ENCODE results near the gene TGIF1. TPM values are rescaled to one million over a fixed set of nuclear protein-coding genes. Genes with fewer than 3 reads are reported as not detected.
A peak's percentile ranks its signal among the peaks of the same experiment; 100 is the strongest.

The TGIF1 gene
- total and polyA plus RNA-seq, 2 donors = 25.4 to 96.1 TPM

DNA sequence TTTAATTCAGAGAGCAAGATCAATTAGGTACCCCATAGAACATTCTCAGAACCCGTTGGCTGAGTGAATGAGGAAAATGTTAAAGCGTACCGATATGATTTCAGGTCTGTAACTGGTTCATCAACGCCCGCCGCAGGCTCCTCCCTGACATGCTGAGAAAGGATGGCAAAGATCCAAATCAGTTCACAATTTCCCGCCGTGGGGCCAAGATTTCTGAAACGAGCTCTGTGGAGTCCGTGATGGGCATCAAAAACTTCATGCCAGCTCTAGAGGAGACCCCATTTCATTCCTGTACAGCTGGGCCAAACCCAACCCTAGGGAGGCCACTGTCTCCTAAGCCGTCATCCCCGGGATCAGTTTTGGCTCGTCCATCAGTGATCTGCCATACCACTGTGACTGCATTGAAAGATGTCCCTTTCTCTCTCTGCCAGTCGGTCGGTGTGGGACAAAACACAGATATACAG is 7.3 kb downstream of the TGIF1 start:
- peaks cover 10 to 18% of the 10 kb centered on the region in 2 donors for H3K36me3 ChIP-seq (ENCODE audit: control insufficient read depth in 2 of 2, insufficient read depth in 2 of 2, low read length in 1 of 2)
- no peak for DNase-seq (ENCODE audit: low read depth in 6 of 9, low spot score in 9 of 9)
- no peaks in the 10 kb centered on the region for H3K9me3 ChIP-seq (ENCODE audit: control insufficient read depth in 2 of 2, insufficient read depth in 1 of 2, low read length in 1 of 2)
- no peak overlapping the region for H3K4me3 ChIP-seq (ENCODE audit: low read length in 2 of 2)
- no peak overlapping the region for H3K27ac ChIP-seq (ENCODE audit: low read depth in 1 of 2, low read length in 1 of 2)
- H3K4me1 ChIP-seq (ENCODE audit: control insufficient read depth in 2 of 2, insufficient read depth in 2 of 2, low read length in 2 of 2) = peaks cover 11 to 22% of the 10 kb centered on the region in 2 donors
- WGBS = 93% methylated on average over 15 of the region's 15 CpGs
- peaks cover 0 to 2% of the 10 kb centered on the region in 2 donors for H3K27me3 ChIP-seq (ENCODE audit: control insufficient read depth in 2 of 2, insufficient read depth in 1 of 2, low read length in 1 of 2)

DNA sequence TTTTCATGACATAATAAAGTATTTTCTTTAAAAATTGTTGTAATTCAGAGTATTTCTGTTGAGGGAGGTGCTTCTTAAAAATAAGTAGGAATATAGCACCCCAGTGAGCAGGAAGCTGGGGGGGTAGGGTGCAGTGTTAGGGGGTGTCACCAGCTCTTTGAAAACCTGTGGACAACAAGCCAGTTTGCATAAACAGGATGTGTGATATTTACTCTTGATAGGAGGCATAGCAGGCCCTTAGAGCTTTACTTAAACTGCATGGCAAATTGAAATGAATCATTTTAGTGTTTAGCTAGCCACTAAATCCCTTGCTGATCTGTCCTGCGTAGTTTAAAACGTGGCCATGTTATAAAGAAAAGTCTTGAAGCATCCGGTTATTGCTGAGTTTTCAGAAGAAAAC is 8.4 kb downstream of the TGIF1 start:
- Histone ChIP-seq H3K4me3 (ENCODE audit: low read length in 2 of 2) (no peak overlapping the region), H3K36me3 (ENCODE audit: control insufficient read depth in 2 of 2, insufficient read depth in 2 of 2, low read length in 1 of 2) (peaks cover 10 to 18% of the 10 kb centered on the region in 2 donors), H3K9me3 (ENCODE audit: control insufficient read depth in 2 of 2, insufficient read depth in 1 of 2, low read length in 1 of 2) (no peaks in the 10 kb centered on the region), H3K27ac (ENCODE audit: low read depth in 1 of 2, low read length in 1 of 2) (no peak overlapping the region), H3K27me3 (ENCODE audit: control insufficient read depth in 2 of 2, insufficient read depth in 1 of 2, low read length in 1 of 2) (no peaks in the 10 kb centered on the region), H3K4me1 (ENCODE audit: control insufficient read depth in 2 of 2, insufficient read depth in 2 of 2, low read length in 2 of 2) (peaks cover 2 to 11% of the 10 kb centered on the region in 2 donors)
- DNase-seq (ENCODE audit: low read depth in 6 of 9, low spot score in 9 of 9) = no peak
- WGBS = 96% methylated on average over 3 of the region's 3 CpGs

DNA sequence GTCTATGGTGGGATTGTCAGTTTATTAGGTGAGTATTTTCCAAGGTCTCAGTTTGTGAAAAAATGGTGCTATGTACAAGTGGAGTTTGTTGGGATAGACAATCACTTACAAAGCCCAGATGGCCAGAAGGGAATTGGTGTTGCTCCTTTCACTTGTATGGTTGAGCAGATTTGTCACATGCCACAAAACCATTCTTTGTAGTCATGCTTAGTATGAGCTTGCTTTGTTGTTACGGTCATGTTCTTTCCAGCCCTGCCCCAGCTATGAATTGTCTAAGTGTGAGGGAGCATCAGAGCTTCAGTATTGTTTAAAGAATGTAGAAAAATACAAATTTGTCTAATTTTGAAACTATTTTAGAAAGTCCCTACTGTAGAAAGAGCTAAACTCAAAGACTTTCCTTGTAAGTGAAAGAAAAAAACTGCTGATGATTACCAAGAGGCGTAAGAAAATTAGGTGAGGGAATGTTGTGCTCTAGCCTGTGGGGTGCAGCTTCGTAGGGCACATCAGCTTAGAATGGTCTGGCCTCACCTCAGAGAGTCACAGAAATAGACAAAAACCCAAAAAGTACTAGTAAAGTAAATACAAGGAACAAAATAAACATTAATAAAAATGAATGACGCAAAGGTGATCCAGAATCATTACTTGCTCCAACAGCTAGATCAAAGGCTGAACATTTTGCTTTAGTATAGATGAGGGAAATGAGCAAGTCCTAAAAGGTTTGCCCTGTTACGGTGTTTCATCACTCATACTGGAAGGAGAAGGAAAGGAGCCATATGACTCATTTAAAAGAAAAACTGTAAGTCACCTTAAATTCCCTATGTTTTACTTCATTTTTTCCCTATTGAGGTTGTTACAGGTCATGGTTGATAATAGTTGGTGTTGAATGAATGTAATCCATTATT is 9.2 kb downstream of the TGIF1 start:
- 95% methylated on average over 5 of the region's 5 CpGs for WGBS
- H3K4me3 ChIP-seq (ENCODE audit: low read length in 2 of 2) = no peak overlapping the region
- H3K27ac ChIP-seq (ENCODE audit: low read depth in 1 of 2, low read length in 1 of 2) = peak overlapping the region in 1 of 2 donors; percentile 15
- H3K9me3 ChIP-seq (ENCODE audit: control insufficient read depth in 2 of 2, insufficient read depth in 1 of 2, low read length in 1 of 2) = no peaks in the 10 kb centered on the region
- DNase-seq (ENCODE audit: low read depth in 6 of 9, low spot score in 9 of 9) = no peak
- no peaks in the 10 kb centered on the region for H3K27me3 ChIP-seq (ENCODE audit: control insufficient read depth in 2 of 2, insufficient read depth in 1 of 2, low read length in 1 of 2)
- peaks cover 10 to 18% of the 10 kb centered on the region in 2 donors for H3K36me3 ChIP-seq (ENCODE audit: control insufficient read depth in 2 of 2, insufficient read depth in 2 of 2, low read length in 1 of 2)
- peaks cover 0 to 7% of the 10 kb centered on the region in 2 donors for H3K4me1 ChIP-seq (ENCODE audit: control insufficient read depth in 2 of 2, insufficient read depth in 2 of 2, low read length in 2 of 2)

DNA sequence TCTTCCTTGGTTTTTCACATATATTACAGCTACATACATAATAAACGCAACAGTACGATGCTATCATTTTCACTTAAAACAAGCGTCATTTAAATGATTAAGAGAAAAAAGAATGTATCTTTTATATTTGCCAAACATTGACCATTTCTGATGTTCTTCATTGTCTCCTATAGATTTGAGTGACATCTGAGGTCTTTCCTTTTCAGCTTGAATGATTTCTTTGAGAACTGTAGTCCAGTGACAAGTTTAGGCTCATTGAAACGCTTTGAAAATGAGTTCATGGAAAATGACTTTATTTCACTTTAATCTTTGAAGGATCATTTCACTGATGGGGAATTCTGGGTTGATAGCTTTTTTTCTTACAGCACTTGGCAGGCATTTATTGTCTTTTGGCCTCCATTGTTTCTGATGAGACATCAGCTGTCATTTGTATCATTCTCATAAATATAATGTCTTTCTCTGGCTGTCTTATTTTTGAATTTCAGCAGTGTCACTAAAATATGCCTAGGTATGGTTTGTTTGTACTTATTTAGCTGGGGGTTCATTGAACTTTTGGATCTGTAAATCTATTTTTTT is 10.9 kb downstream of the TGIF1 start:
- Histone ChIP-seq H3K9me3 (ENCODE audit: control insufficient read depth in 2 of 2, insufficient read depth in 1 of 2, low read length in 1 of 2) (no peaks in the 10 kb centered on the region), H3K4me1 (ENCODE audit: control insufficient read depth in 2 of 2, insufficient read depth in 2 of 2, low read length in 2 of 2) (peaks cover 0 to 9% of the 10 kb centered on the region in 2 donors), H3K27me3 (ENCODE audit: control insufficient read depth in 2 of 2, insufficient read depth in 1 of 2, low read length in 1 of 2) (no peaks in the 10 kb centered on the region), H3K4me3 (ENCODE audit: low read length in 2 of 2) (no peak overlapping the region), H3K27ac (ENCODE audit: low read depth in 1 of 2, low read length in 1 of 2) (no peak overlapping the region), H3K36me3 (ENCODE audit: control insufficient read depth in 2 of 2, insufficient read depth in 2 of 2, low read length in 1 of 2) (peaks cover 10 to 17% of the 10 kb centered on the region in 2 donors)
- WGBS = 96% methylated on average over 4 of the region's 4 CpGs
- no peak for DNase-seq (ENCODE audit: low read depth in 6 of 9, low spot score in 9 of 9)

DNA sequence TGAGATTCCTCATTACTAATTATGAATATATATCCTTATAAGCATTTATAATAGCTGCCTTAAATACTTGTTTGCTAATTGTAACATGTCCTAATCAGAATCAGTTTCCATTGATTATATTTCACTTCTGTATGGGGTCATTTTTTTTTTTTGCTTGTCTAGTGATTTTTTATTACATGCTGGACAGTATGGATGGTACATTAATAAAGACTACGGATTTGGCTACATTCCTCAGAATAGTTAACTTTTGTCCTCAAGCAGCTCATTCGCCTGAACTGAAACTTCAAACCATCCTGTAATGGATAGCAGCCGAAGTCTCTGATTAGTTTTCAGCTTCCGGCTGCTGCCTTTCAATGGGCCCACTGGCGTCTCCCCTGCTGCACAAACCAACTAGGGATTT is 11.7 kb downstream of the TGIF1 start:
- Histone ChIP-seq H3K36me3 (ENCODE audit: control insufficient read depth in 2 of 2, insufficient read depth in 2 of 2, low read length in 1 of 2) (peaks cover 7 to 9% of the 10 kb centered on the region in 2 donors), H3K27ac (ENCODE audit: low read depth in 1 of 2, low read length in 1 of 2) (no peak overlapping the region), H3K4me3 (ENCODE audit: low read length in 2 of 2) (no peak overlapping the region), H3K27me3 (ENCODE audit: control insufficient read depth in 2 of 2, insufficient read depth in 1 of 2, low read length in 1 of 2) (no peaks in the 10 kb centered on the region), H3K9me3 (ENCODE audit: control insufficient read depth in 2 of 2, insufficient read depth in 1 of 2, low read length in 1 of 2) (no peaks in the 10 kb centered on the region), H3K4me1 (ENCODE audit: control insufficient read depth in 2 of 2, insufficient read depth in 2 of 2, low read length in 2 of 2) (peaks cover under 1 to 8% of the 10 kb centered on the region in 2 donors)
- over 99% methylated on average over 5 of the region's 5 CpGs for WGBS
- DNase-seq (ENCODE audit: low read depth in 6 of 9, low spot score in 9 of 9) = no peak

DNA sequence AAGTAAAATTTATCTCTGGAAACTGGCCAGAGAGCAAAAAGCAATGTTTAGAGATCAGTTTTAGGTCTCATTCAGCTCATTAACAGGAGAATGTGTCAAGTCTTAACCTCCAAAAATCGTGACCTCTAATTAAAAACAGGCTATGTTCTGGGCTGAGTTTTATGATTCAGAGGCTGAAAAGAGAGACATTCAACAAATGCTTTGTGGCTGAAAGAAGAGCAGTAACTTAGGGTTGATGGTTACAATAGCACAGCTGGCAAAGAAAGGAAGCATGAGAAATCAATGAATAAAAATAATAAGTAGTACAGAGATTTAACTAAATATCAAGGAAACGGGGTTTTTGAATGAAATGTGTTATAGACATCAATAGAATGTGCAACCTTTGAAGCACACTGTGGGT is 13.1 kb downstream of the TGIF1 start:
- Histone ChIP-seq H3K36me3 (ENCODE audit: control insufficient read depth in 2 of 2, insufficient read depth in 2 of 2, low read length in 1 of 2) (peaks cover 0 to 2% of the 10 kb centered on the region in 2 donors), H3K4me3 (ENCODE audit: low read length in 2 of 2) (no peak overlapping the region), H3K4me1 (ENCODE audit: control insufficient read depth in 2 of 2, insufficient read depth in 2 of 2, low read length in 2 of 2) (peaks cover 5 to 14% of the 10 kb centered on the region in 2 donors), H3K27ac (ENCODE audit: low read depth in 1 of 2, low read length in 1 of 2) (no peak overlapping the region), H3K27me3 (ENCODE audit: control insufficient read depth in 2 of 2, insufficient read depth in 1 of 2, low read length in 1 of 2) (no peaks in the 10 kb centered on the region), H3K9me3 (ENCODE audit: control insufficient read depth in 2 of 2, insufficient read depth in 1 of 2, low read length in 1 of 2) (no peaks in the 10 kb centered on the region)
- WGBS = 96% methylated on average over 2 of the region's 2 CpGs
- DNase-seq (ENCODE audit: low read depth in 6 of 9, low spot score in 9 of 9) = no peak

DNA sequence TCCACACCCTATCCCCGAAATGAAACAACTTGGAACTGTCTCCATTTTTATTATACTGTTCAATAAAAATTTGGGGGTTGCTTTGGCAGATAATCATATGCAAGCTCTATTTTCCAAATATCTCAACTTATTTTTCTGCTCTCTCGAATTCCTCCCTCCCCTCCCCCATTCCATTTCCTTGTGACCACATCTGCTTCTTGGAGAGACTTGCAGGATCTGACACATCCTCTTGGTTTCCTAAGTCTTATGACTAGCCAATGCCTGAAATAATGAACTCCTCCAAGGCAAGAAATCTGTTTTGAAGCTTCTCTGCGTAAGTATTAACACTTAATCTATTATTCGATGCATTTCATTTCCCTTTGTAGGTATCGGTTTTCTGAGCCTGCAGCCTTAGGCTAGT is 16.1 kb downstream of the TGIF1 start:
- Histone ChIP-seq H3K27me3 (ENCODE audit: control insufficient read depth in 2 of 2, insufficient read depth in 1 of 2, low read length in 1 of 2) (no peaks in the 10 kb centered on the region), H3K36me3 (ENCODE audit: control insufficient read depth in 2 of 2, insufficient read depth in 2 of 2, low read length in 1 of 2) (no peaks in the 10 kb centered on the region), H3K9me3 (ENCODE audit: control insufficient read depth in 2 of 2, insufficient read depth in 1 of 2, low read length in 1 of 2) (no peaks in the 10 kb centered on the region), H3K4me1 (ENCODE audit: control insufficient read depth in 2 of 2, insufficient read depth in 2 of 2, low read length in 2 of 2) (peaks cover 5 to 11% of the 10 kb centered on the region in 2 donors), H3K4me3 (ENCODE audit: low read length in 2 of 2) (no peak overlapping the region), H3K27ac (ENCODE audit: low read depth in 1 of 2, low read length in 1 of 2) (no peak overlapping the region)
- WGBS = 77% methylated on average over 5 of the region's 5 CpGs
- no peak for DNase-seq (ENCODE audit: low read depth in 6 of 9, low spot score in 9 of 9)

DNA sequence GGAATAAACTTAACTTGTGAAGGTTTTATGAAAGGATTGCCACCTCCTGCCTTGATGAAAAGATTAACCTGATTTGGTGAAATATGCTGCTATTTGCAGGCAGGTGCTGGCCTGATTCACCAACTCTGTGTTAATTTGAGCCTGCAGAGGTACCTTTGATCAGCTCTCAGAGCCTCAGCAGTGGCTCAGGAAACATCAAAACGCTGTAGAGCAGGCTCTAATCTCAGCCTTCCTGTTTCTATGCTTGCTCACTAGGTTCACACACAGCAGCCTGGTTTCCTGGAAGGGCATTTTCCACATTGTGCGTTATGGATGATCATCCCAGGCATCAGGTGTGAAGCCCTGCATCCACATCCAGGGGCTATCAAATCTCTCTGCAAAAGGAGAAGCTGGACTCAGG is 16.9 kb downstream of the TGIF1 start:
- Histone ChIP-seq H3K27ac (ENCODE audit: low read depth in 1 of 2, low read length in 1 of 2) (no peak overlapping the region), H3K4me3 (ENCODE audit: low read length in 2 of 2) (no peak overlapping the region), H3K4me1 (ENCODE audit: control insufficient read depth in 2 of 2, insufficient read depth in 2 of 2, low read length in 2 of 2) (peaks cover 5 to 11% of the 10 kb centered on the region in 2 donors), H3K27me3 (ENCODE audit: control insufficient read depth in 2 of 2, insufficient read depth in 1 of 2, low read length in 1 of 2) (no peaks in the 10 kb centered on the region), H3K9me3 (ENCODE audit: control insufficient read depth in 2 of 2, insufficient read depth in 1 of 2, low read length in 1 of 2) (no peaks in the 10 kb centered on the region), H3K36me3 (ENCODE audit: control insufficient read depth in 2 of 2, insufficient read depth in 2 of 2, low read length in 1 of 2) (no peaks in the 10 kb centered on the region)
- 5% methylated on average over 2 of the region's 2 CpGs for WGBS
- DNase-seq (ENCODE audit: low read depth in 6 of 9, low spot score in 9 of 9) = peak in 3 of 9 donors; percentile 32 to 66 (median 48)

DNA sequence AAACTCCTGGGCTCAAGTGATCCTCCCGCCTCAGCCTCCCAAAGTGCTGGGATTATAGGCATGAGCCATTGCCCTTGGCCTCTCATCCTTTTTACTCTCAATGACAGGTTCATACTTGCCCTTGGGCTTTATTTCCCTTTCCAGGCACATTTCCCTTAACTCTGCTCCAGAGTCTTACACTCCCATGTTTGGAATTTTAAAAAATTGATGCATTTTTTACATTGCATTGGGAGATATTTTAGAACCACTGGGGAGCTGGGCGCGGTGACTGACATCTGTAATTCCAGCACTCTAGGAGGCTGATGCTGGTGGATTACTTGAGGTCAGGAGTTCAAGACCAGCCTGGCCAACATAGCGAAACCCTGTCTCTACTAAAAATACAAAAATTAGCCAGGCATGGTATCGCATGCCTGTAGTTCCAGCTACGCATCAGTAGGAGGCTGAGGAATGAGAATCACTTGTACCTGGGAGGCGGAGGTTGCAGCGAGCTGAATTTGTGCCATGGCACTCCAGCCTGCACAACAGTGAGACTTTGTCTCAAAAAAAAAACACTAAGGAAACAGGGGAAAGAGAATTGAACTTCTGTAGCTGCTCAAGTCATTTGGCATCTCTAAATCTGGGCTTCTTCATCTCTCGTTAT is 18.2 kb downstream of the TGIF1 start:
- 98% methylated on average over 9 of the region's 9 CpGs for WGBS
- H3K27ac ChIP-seq (ENCODE audit: low read depth in 1 of 2, low read length in 1 of 2) = no peak overlapping the region

More for the DNA sequence above, 18.2 kb downstream of the TGIF1 start:
- H3K36me3 ChIP-seq (ENCODE audit: control insufficient read depth in 2 of 2, insufficient read depth in 2 of 2, low read length in 1 of 2) = no peaks in the 10 kb centered on the region
- H3K9me3 ChIP-seq (ENCODE audit: control insufficient read depth in 2 of 2, insufficient read depth in 1 of 2, low read length in 1 of 2) = no peaks in the 10 kb centered on the region
- DNase-seq (ENCODE audit: low read depth in 6 of 9, low spot score in 9 of 9) = no peak
- no peaks in the 10 kb centered on the region for H3K27me3 ChIP-seq (ENCODE audit: control insufficient read depth in 2 of 2, insufficient read depth in 1 of 2, low read length in 1 of 2)
- peaks cover 5 to 11% of the 10 kb centered on the region in 2 donors for H3K4me1 ChIP-seq (ENCODE audit: control insufficient read depth in 2 of 2, insufficient read depth in 2 of 2, low read length in 2 of 2)
- H3K4me3 ChIP-seq (ENCODE audit: low read length in 2 of 2) = no peak overlapping the region

Measured in thymus (tissue), 11 donors.